HG02840 (cell line): ENCODE measurements around the gene ZNF487.
"Not testable (repeated sequence)": the region's sequence is repeated elsewhere in the genome, so short reads cannot be mapped to it uniquely, and the experiment has no call there.

Experiments used
- ATAC-seq: cut with Tn5 transposase; IDR thresholded peaks from one replicate; pipeline ENCODE4 v1.9.1; 2021; ENCODE audit warnings: mild to moderate bottlenecking, moderate library complexity, moderate number of reproducible peaks; ENCODE audit not compliant: unreplicated experiment, low FRiP score

ZNF487 gene

DNA sequence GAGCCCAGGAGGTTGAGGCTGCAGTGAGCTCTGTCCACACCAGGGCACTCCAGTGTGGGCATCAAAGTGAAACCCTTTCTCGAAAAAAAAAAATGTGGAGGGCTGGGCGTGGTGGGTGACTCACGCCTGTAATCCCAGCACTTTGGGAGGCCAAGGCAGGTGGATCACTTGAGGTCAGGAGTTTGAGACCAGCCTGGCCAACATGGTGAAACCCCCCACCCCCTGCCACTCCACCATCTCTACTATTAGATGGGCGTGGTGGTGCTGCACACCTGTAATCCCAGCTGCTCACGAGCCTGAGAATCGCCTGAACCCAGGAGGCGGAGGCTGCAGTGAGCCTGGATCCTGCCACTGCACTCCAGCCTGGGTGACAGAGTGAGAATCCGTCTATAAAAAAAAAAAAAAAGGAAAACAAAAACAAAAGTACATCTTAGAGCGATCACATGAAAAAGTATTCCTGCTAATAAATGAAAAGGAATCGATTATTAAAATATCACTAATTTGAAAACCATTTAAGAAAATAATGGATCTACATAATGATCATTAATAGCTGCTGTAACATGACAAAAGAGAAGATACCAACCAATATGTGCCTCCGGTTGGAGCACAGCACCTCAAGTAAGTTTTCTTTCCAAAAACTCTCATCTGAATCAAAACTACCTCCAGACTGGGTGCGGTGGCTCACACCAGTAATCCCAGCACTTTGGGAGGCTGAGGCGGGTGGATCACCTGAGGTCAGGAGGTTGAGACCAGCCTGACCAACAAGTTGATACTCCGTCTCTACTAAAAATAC, 32.8 kb upstream of the ZNF487 start:
- no peak for ATAC-seq

DNA sequence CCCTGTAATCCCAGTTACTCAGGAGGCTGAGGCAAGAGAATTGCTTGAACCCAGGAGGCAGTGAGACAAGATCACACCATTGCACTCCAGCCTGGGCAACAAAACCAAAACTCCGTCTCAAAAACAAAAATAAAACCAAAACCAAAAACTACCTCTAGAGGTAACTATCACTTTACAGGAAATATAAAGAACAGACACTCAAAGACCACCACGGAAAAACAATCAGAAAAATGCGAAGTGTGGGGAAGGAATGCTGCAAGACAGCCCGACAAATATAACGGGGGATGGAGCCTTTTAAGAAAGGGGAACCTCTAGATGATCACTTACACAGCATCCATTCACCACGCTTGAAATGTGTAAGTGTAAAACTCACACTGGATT, 32.2 kb upstream of the ZNF487 start:
- ATAC-seq: no peak

DNA sequence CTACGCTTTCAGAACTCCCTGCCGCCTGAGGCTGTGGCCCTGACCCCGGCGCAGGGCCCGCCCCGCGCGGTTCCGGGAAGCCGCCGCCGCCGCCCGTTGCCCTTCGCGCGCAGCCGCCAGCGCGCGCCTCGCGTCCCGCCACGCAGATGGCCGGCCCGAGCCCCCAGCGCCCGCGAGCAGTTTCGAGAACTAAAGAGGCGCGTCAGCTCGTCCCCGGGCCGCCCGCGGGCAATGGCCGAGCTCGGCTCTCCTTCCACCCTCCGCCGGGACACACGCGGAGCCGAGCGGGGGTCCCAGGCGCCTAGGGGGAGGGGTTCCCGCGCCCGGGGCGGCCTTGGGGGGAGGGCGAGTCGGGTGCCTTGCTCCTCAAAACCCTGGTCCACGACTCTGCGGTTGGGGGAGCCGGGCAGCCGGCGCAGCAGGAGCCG, 29.7 kb upstream of the ZNF487 start:
- peak; percentile 19 for ATAC-seq

DNA sequence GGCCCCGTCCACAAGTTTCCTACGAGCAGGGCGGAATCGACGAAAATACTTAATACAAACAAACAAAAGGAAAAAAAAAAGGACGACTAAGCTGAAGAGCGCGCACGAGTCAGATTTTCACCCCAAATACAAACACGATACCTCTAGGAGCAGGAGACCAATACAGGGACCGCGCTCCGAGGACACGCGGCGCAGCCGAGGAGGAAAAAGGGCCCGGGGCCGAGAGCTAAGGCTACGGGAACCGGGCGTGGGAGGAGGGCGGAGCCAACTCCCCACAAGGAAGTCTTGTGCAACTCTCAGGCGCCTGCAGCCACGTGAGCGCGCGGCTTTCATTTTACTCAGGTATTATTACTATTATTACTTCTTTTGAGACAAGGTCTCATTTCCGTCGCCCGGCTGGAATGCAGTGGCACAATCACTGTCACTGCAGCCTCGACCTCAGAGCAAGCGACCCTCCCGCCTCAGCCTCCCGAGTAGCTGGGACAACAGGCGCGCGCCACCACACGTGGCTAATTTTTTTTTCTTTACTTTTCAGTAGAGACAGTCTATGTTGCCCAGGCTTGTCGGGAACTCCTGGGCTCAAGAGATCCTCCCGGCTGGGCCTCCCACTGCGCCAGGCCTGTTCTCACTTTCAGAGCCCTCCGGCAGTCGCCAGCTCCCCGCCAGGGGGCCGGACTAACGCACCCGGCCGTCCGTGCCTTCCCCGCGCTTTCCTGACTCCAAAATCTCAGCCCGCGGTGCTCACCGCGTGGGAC, 29.2 kb upstream of the ZNF487 start:
- ATAC-seq: peak; percentile 47

DNA sequence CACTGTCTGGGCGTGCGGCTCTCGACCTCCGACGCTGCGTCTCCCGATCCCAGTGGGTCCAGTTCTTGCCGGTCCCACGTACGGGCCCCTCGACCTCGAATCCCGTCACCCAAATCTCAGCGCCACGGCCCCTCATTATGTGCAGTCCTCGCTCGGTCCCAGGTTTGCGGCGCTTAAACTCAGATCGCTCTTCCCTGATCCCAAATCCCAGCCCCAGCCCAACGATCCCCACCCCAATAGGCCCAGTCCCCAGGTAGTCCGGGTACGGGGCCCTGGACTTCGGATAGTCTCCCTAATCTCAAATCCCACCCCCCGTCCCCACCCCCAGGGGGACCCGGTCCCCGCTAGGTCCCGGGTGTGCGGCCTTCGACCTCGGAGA, 28.6 kb upstream of the ZNF487 start:
- ATAC-seq: peak; percentile 0

DNA sequence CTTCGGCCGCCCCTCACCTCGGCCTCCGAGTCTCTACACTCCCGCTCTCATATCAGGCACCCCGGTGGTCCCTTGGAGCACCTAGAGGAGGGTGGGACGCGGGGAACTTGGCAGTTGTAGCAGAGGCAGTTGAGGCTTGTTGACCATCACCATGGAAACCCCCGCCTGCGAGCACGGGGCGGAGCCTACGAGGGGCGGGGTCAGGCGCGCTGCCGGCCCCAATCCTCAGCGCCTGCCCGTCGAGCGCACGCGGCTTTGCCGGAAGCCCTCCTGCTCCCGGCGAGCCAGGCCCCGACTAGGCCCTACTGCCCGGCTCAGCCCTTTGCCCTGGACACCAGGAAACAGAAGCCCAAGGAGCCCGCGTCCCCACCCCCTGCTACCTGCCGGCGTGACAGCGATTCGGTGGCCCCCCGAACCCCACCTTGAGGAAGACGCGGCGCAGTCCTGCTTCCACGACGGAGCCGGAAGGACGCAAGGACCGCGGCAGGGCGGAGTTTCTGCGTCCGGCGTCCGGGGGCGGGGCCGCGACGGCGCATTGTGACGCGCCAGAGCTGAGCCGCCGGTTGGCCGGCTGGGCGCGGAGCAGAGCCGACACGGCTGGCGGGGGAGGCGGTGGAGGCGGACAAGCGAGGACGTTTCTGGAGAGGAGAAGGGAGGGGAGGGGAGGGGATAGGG, 28.1 kb upstream of the ZNF487 start, which contains the start of gene HNRNPF:
HNRNPF (minus strand) TSS at position 477 of the 675 bp plus-strand sequence. CDS start 21,302 bp downstream, outside the sequence.
- peak; percentile 64 for ATAC-seq

DNA sequence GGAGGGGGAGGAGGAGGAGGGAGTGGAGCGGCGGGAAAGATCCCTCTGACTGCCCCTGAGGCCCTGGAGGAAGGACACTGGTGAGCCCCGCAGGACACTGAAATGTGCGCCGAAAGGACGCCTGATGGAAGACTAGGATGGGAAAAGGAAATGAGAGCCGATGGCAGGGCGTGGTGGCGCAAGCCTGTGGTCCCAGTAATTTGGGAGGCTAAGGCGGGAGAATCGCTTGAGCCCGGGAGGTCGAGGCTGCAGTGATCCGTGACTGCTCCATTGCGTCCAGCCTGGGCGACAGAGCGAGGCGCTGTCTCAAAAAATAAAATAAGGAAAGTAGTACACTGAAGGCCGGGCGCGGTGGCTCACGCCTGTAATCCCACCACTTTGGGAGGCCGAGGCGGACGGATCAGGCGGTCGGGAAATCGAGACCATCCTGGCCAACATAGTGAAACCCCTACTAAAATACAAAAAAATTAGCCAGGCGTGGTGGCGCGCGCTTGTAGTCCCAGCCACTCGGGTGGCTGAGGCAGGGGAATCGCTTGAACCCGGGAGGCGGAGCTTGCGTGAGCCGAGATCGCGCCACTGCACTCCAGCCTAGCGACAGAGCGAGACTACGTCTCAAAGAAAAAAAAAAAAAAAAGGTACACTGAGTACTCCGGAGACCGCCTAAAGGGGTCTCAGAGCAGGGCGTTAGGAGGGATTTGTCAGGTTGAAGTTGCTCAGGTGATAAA, 27.4 kb upstream of the ZNF487 start:
- no peak for ATAC-seq

DNA sequence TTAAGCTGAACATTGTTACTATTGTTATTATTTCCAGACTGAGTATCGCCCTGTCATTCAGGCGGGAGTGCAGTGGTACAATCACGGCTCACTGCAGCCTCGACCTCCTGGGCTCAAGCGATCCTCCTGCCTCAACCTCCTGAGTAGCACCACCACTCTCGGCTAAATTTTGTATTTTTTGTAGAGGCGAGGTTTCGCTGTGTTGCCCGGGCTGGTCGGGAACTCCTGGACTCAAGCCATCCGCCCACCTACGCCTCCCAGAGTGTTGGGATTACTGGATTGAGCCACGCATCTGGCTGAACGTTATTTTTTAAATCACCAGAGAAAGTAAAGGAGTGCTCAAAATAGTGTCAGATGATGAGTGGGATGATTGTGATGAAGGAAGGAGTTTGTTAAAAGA, 26.6 kb upstream of the ZNF487 start:
- no peak for ATAC-seq

DNA sequence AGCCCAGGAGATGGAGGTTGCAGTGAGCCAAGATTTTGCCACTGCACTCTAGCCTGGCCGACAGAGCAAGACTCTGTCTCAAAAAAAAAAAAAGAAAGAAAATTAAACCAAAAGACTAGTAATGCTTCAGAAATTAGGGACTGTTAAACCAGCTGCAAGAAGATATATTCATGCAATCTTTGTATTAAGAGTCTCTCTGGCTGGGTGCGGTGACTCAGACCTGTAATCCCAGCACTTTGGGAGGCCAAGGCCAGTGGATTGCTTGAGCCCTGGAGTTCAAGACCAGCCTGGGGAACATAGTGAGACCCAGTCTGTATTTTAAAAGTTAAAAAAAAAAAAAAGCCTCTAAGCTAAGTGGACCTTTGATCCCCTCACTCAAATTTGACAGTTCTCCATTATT, 25.4 kb upstream of the ZNF487 start:
- ATAC-seq: no peak

DNA sequence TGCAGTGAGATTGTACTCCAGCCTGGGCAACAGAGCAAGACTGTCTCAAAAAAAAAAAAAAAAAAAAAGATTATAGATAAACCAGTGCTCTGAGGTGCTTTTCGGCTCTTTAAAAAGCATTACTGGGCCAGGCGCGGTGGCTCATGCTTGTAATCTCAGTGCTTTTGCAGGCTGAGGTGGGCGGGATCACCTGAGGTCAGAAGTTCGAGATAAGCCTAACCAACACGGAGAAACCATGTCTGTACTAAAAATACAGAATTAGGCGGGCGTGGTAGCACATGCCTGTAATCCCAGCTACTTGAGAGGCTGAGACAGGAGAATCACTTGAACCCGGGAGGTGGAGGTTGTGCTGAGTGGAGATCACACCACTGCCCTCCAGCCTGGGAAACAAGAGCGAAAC, 21.4 kb upstream of the ZNF487 start:
- ATAC-seq: no peak

DNA sequence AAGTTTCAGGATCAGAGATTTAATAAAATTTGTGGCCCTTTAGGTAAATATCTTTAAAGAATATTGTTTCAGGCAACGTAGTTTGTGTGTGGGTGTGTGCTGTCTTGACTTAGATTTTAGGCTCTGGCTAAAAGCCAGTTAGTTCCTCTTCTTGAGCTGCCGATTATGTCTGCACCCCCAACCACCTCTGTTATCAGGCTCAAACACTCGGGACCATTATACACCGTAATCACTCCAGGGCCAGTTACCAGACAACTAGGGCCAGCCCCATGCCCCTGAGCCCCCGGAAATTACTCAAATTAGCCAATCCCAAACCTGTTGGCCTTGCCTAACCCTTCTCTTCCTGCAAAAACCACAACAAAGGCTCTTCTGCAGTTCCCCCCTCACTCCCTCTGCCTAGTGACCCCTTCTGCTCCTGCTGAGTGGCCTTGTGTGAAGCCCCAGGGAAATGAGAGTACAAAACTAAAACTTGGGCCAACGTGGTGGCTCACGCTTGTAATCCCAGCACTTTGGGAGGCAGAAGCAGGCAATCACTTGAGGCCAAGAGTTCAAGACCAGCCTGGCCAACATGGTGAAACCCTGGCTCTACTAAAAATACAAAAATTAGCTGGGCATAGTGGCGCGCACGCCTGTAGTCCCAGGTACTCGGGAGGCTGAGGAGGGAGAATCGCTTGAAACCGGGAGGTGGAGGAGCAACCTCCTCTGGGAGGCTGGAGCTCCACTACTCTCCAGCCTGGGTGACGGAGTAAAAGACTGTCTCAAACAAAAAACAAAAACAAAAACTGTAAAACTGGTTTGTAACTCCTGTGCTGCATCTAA, 18.8 kb upstream of the ZNF487 start:
- ATAC-seq: no peak

DNA sequence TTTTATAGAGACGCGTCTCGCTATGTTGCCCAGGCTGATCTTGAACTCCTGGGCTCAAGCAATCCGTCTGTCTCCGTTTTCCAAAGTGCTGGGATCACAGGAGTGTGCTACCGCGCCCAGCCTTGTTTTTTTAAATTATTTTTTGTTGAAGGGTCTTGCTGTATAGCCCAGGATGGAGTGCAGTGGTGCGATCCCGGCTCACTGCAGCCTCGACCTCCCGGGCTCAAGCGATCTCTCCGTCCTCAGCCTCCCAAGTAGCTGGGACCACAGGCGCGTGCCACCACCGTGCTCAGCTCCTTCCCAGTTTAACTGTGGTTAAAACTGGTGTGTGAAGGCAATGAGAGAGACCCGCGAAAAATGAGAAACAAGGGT, 16.9 kb upstream of the ZNF487 start:
- no peak for ATAC-seq

DNA sequence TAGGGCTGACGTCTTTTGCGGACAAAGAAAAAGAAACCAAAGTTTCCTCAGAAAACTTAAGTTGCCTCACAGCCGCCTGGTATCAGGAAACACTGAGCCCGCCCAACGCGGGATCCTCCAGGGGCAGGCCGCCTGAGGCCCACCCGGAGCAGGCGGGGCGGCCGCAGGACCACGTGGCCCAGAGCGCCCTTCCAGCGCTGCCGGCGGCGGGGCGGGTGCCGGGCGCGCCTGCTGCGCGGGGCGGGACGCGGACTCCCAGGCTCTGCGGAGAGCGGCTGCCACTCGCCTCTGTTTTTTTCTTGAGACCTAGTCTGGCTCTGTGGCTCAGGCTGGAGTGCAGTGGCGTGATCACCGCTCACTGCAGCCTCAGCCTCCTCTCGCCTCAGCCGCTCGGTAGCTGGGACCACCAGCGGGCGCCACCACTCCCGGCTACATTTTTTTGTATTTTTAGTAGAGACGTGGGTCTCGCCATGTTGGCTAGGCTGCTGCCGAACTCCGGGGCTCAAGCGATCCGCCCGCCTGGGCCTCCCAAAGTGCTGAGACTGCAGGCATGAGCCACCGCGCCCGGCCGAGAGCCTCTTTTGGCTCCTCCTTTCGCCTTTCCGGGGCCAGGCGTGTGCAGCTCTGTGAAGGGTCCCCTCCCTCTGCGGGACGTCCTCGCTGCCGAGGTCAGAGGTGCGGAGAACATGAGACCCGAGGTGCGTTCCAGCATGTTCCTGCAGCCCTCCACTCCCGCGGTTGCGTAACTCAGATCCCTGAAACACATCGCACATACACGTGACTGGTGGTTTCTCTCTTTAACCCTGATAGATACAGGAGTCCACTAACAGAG, 16.3 kb upstream of the ZNF487 start:
- ATAC-seq: peak; percentile 84

DNA sequence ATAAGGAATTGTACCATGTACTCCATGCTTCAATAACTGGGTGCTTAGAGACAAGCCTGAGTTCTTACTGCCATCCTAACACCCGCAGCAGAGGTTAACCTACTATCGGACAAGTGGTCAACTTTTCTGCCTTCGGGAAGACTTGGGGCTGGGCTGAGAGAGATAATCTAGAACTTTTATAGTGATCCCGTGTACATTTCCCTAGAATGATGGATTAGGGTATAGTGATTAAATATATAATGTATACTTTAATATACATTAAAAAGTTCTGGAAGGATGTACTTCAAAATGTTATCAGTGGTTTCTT, 15.8 kb upstream of the ZNF487 start:
- no peak for ATAC-seq

DNA sequence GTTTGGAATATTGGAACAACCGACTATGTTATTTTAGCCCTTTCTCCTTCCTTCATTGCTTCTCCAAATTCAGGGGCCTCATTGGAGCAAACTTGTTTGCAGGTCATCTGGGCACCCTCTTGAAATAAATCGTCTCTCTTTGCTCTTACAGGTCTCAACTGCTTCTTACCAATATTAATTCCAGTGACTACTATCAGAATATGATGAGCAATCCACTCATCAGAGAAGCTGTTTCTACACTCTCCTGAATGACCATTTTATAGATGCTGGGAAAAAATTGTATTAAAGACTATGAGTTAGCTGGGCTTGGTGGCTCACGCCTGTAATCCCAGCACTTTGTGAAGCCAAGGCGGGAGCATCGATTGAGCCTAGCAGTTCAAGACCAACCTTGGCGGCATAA, 15.4 kb upstream of the ZNF487 start:
- no peak for ATAC-seq

DNA sequence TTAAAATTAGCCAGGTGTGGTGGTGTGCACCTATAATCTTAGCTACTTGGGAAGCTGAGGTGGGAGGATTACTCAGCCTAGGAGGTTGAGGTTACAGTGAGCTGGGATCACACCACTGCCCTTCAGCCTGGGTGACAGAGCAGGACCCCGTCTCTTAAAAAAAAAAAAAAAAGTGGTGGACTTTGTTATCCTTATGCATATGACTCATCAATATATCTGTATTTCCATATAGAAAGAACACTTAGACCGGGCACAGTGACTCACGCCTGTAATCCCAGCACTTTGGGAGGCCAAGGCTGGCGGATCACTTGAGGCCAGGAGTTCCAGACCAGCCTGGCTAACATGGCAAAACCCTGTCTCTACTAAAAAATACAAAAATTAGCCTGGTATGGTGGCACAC, 15.0 kb upstream of the ZNF487 start:
- not testable (repeated sequence) for ATAC-seq

DNA sequence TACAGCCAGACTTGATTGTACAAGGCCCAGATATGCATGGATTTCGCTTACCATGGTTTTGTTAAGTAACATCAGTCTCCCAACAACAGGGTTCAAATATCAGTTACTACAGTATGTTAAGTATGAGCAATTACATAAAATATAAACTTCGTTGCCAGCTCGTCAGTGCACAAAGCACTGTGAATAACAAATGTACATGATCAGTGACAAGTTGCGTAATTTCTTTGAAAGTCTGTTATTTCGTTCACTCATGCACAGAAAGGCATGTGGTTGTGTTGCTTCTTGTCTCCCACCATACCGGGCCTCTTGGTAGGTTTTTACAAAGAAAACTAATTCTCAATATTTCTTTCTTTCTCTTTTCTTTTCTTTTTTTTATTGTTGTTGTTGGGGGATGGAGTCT, 12.5 kb upstream of the ZNF487 start:
- ATAC-seq: no peak

DNA sequence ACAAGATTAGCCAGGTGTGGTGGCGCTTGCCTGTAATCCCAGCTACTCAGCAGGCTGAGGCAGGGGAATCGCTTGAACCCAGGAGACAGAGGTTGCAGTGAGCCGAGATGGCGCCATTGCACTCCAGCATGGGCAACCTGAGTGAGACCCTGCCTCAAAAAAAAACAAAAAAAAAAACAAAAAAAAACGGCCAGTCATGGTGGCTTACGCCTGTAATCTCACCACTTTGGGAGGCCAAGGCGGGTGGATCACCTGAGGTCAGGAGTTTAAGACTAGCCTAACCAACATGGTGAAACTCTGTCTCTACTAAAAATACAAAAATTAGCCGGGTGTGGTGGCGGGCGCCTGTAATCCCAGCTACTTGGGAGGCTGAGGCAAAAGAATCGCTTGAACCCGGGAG, 10.4 kb upstream of the ZNF487 start:
- not testable (repeated sequence) for ATAC-seq

DNA sequence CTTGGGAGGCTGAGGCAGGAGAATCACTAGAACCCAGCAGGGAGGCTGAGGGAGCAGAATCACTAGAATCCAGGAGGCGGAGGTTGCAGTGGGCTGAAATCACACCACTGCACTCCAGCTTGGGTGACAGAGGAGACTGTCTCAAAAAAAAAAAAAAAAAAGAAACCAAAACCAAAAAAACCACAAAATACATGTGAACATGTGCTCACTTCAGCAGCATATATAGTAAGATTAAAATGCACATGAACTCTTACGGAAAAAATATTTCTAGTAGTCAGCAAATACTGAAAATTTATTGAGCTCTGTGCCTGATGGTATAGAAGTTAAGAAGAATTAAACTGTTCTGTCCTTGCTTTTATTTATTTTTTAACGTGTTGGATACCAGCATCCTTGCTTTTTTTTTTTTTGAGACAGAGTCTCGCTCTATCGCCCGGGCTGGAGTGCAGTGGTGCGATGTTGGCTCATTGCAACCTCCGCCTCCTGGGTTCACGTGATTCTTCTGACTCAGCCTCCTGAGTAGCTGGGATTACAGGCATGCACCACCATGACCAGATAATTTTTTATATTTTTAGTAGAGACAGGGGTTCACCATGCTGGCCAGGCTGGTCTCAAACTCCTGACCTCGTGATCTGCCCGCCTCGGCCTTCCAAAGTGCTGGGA, 9.6 kb upstream of the ZNF487 start:
- ATAC-seq: peak; percentile 80
